GM12891 (cell line): ENCODE results near the gene TRIM23.
A peak's percentile ranks its signal among the peaks of the same experiment; 100 is the strongest.

Experiments
- DNase-seq: peaks from one replicate; pipeline ENCODE4 v3.0.0; 2011; ENCODE audit warnings: low spot score; ENCODE audit not compliant: insufficient read length
- FAIRE-seq: peaks from 2 replicates; lab custom pipeline; 2011; peaks lifted over from hg19 to GRCh38; lab: Jason Lieb, UNC
- PAX5 ChIP-seq: IDR thresholded peaks from 2 replicates; pipeline ENCODE4 v1.6.1; 2011; ENCODE audit warnings: low read length, moderate library complexity, mild to moderate bottlenecking; ENCODE audit not compliant: insufficient read depth, severe bottlenecking
- POLR2A ChIP-seq: IDR thresholded peaks from 2 replicates; pipeline ENCODE4 v1.6.1; 2011; ENCODE audit warnings: low read depth, low read length, control low read depth
- POLR2AphosphoS5 ChIP-seq: IDR thresholded peaks from 2 replicates; pipeline ENCODE4 v1.6.1; 2011; ENCODE audit warnings: low read depth, low read length, control low read depth
- POU2F2 ChIP-seq: IDR thresholded peaks from 2 replicates; pipeline ENCODE4 v1.6.1; 2011; ENCODE audit warnings: low read depth, mild to moderate bottlenecking, control low read depth, low read length, moderate library complexity
- SPI1 ChIP-seq: IDR thresholded peaks from 2 replicates; pipeline ENCODE4 v1.6.1; 2011; ENCODE audit warnings: low read depth, low read length, control low read depth
- TAF1 ChIP-seq: IDR thresholded peaks from 2 replicates; pipeline ENCODE4 v1.6.1; 2011; ENCODE audit warnings: low read depth, low read length, control low read depth

The TRIM23 gene

DNA sequence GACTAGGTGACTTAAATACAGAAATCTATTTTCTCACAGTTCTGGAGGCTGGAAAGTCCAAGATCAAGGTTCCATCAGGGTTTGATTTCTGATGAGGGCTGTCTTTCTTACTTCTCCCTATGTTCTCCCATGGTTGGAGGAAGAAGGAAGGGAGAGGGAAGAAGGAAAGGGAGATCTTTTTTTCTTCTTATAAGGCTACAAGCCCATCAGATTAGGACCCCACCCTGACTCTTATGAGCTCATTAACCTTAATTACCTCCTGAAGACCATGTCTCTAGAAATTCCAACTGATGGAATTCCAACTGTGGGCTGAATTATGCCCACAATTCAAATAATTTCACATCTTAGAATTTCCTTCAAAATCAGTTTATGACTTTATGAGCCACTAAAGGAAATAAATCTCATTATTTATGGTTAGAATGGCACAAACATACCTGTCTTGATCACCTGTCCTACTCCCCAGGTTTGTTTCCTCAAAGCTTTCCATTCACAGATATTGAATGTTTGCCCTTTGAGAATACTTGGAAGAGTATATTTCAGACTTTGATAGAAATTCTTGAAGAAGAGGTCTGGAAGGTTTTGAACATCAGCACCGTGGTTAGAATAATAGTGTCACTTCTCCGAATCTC lies 53.4 kb downstream of the TRIM23 start:
- DNase-seq (no peak), FAIRE-seq (no peak)
- TF ChIP-seq POLR2AphosphoS5 (no peak), TAF1 (no peak)

DNA sequence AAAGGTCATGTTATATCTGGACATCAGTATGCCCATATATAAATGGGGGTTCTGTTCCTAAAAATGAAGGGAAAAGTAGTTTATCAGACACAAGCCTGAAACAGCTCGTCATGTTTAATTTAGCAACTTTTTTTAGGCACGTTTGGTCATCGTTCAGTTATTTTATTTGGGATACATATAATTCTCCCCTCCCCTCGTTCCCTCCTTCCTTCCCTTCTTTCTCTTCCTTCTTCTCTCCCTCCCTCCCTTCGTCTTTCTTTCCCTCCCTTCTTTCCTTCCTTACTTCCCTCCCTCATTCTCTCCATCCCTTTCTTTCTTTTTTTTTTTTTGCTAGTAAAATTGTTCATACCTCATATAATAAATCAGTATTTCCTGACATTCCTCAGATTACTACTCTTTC lies 57.6 kb downstream of the TRIM23 start:
- no peak for TF ChIP-seq SPI1
- TF ChIP-seq TAF1, result no peak
- no peak for TF ChIP-seq PAX5
- no peak for TF ChIP-seq POLR2A
- no peak for TF ChIP-seq POU2F2
- TF ChIP-seq POLR2AphosphoS5, result no peak
- FAIRE-seq, result no peak

DNA sequence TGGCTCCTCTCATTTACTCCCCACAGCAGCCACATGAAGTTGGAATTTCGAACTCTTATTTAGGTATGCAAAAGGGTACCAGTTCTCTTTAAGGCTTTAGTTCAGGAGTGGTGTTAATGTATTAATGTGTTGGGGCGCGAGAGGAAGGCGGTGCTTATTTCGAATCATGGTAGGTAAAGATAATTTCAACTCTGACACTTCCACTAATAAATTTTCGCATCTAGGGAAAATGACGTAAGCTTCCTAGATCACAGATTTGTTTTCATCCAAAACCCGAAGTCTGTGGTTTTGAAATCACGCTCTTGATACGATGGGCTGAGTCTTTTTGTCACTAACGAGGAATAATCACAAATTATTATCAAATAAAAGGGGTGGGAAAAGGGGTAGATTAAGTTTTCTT lies 60.4 kb downstream of the TRIM23 start:
- DNase-seq (no peak), FAIRE-seq (no peak)
- TF ChIP-seq POLR2A (no peak), POLR2AphosphoS5 (no peak), SPI1 (no peak), TAF1 (no peak), PAX5 (no peak), POU2F2 (no peak)

More for the DNA sequence above, 57.6 kb downstream of the TRIM23 start:
- no peak for DNase-seq

DNA sequence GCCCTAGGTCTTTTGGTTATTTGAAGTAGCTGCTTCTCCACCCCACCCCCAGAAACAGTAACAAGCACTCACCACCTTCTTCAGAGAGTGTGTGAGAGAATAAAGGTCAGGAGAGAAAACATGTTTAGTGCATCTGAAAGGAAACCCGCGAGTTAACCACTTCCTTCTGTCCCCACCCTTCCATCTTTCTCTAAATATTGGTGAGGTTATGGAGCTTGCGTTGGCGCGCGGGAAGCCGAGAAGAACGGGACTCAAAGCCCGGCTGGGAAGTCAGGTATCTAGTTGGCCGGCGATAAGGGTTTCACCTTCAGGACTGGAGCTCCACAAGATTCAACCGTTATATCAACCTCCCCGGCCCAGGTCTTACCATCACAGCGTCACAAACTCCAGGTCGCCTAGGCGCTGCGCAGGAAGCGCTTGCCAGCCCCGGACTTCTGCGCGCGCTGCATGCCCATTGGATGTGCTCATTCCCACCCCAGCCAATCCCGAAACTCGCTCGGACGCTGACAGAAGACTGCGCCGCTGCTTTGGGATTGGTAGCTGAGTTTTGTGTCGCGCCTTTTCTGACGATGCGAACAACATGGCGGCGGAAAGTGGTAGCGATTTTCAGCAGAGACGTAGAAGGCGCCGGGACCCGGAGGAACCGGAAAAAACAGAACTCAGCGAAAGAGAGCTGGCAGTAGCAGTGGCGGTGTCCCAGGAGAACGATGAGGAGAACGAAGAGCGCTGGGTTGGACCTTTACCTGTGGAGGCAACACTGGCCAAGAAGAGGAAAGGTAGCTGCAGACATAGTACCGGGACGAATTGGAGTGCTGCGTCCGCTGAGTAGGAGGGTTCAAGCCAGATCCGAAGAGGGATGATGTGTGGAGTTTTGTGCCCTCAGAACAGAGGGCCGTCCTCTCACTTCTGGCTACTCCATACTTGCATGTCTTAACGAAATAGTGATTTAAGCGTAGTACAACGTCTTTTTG lies 61.1 kb downstream of the TRIM23 start, which contains the start of the genes CENPK and PPWD1:
TSS of gene CENPK (minus strand) at position 438 of the 971 bp plus-strand sequence. CDS start 8,261 bp downstream, outside the sequence.
TSS of gene PPWD1 (plus strand) at position 566 of the 971 bp plus-strand sequence. CDS start at position 581, 15 bp downstream.
- peak; percentile 89 for TF ChIP-seq TAF1
- TF ChIP-seq POLR2AphosphoS5, result peak; percentile 83
- peak; percentile 65; the same call in 1 of the 2 replicates for TF ChIP-seq POU2F2
- peak; percentile 75 for TF ChIP-seq POLR2A
- TF ChIP-seq PAX5, result peak; percentile 2
- no peak for TF ChIP-seq SPI1
- FAIRE-seq (peak; percentile 96), DNase-seq (peak; percentile 60)

DNA sequence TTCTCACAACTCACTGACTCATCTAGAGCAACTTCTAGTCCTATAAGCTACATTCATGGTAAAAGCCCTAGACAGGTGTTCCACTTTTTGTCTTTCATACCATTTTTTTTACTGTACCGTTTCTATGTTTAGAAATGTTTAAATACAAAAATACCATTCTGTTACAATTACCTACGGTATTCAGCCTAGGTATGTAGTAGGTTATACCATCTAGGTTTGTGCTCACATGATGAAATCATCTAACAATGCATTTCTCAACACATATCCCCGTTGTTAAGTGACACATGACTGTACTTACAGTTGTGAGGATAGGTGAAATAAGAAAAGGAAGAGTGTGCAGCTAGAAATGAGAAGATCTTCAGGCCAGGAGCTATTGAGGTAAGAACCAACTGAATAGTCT lies 67.4 kb downstream of the TRIM23 start:
- FAIRE-seq, result peak; percentile 54
- DNase-seq, result no peak
- TF ChIP-seq SPI1 (no peak), POLR2AphosphoS5 (no peak), POU2F2 (no peak), PAX5 (no peak), POLR2A (no peak), TAF1 (no peak)

DNA sequence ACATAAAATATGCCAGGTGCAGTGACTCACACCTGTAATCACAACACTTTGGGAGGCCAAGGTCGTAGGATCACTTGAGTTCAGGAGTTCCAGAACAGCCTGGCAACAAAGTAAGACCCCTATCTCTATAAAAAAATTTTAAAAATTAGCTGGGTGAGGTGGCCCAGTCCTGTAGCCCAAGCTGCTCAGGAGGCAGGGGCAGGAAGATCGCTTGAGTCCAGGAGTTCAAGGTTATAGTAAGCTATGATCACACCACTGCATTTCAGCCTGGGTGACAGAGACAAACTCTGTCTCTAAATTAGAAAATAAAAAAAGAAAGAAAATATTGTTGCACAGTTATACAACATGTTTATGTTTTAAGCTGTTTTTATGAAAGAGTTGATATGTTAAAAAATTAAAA lies 68.0 kb downstream of the TRIM23 start:
- FAIRE-seq, result no peak
- DNase-seq, result no peak
- TF ChIP-seq POLR2AphosphoS5 (no peak), TAF1 (no peak), POLR2A (no peak)

GRCh38 chr5:65555287-65555686 lies 68.8 kb downstream of the TRIM23 start:
- DNase-seq (no peak), FAIRE-seq (no peak)
- no peak for TF ChIP-seq TAF1
- TF ChIP-seq POU2F2, result no peak
- no peak for TF ChIP-seq POLR2AphosphoS5
- no peak for TF ChIP-seq POLR2A
- TF ChIP-seq SPI1, result no peak
- no peak for TF ChIP-seq PAX5

DNA sequence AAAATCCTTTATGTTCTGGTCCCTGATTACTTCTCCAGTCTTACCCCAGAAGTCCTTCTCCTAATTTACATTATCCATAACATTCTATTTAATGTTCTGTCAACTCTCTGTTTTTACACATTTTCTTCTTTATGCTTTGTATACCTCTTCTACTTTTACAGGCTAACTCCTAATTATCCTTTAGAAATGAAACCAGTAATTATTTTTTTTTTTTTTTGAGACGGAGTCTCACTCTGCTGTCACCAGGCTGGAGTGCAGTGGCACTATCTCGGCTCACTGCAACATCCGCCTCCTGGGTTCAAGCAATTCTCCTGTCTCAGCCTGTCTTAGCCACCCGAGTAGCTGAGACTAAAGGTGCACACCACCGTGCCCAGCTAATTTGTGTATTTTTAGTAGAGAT lies 70.2 kb downstream of the TRIM23 start:
- no peak for DNase-seq
- FAIRE-seq, result no peak
- TF ChIP-seq SPI1, result no peak
- TF ChIP-seq TAF1, result no peak
- TF ChIP-seq PAX5, result no peak
- TF ChIP-seq POLR2A, result no peak
- no peak for TF ChIP-seq POU2F2
- no peak for TF ChIP-seq POLR2AphosphoS5

DNA sequence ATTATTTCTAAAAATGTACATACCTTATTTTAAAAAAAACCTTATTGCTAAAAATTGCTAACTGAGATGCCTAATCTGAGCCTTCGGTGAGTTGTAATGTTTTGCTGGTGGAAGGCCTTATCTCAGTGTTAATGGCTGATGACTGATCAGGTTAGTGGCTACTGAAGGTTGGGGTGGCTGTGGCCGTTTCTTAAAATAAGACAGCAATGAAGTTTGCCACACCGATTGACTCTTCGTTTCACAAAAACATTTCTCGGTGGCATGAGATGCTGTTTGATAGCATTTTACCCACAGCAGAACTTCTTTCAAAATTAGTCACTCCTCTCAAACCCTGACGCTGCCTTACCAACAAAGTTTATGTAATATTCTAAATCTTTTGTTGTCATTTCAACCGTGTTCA lies 75.9 kb downstream of the TRIM23 start:
- FAIRE-seq (no peak), DNase-seq (no peak)
- TF ChIP-seq TAF1 (no peak), PAX5 (no peak), POLR2A (no peak), POLR2AphosphoS5 (no peak), POU2F2 (no peak), SPI1 (no peak)
